ES-I3 (cell line): ENCODE data around the gene NTSR2.

Experiments used
- H3K36me3 ChIP-seq: 2 replicates; pipeline ENCODE4 v1.6.1; 2013; ENCODE audit warnings: mild to moderate bottlenecking, low read length, control low read depth, moderate library complexity; ENCODE audit not compliant: insufficient read depth
- H3K4me1 ChIP-seq: 2 replicates; pipeline ENCODE4 v1.6.1; 2013; ENCODE audit warnings: mild to moderate bottlenecking, control low read depth, low read length; ENCODE audit not compliant: insufficient read depth
- H3K9ac ChIP-seq: 2 replicates; pipeline ENCODE4 v1.6.1; 2013; ENCODE audit warnings: low read depth, mild to moderate bottlenecking, low read length, moderate library complexity
- H3K9me3 ChIP-seq: 2 replicates; pipeline ENCODE4 v1.6.1; 2013; ENCODE audit warnings: mild to moderate bottlenecking, low read length, moderate library complexity; ENCODE audit not compliant: control insufficient read depth, insufficient read depth

NTSR2 gene

DNA sequence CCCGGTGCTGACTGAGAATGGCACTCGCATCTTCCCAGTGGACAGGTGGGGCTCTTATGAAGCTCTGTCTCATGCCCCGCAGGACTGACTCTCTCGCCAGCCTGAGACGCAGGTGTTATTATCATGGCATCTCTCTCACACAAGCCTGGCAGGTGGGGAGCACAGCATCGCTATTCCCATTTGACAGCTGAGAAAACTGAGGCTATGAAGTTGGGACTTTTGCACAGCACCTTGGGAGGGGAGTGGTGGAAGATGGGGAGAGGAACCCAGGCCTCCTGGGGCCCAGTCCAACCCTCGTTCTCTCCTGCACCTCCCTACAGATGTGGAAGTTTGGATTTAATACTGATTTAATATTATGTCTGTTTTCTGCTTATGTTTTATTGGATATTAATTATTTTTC, 9.0 kb upstream of the NTSR2 start:
- H3K9me3 ChIP-seq: no peaks in the 10 kb centered on the region
- H3K36me3 ChIP-seq: no peaks in the 10 kb centered on the region
- H3K9ac ChIP-seq: no peak overlapping the region
- peaks cover 9% of the 10 kb centered on the region; the same call in 1 of the 2 replicates for H3K4me1 ChIP-seq

DNA sequence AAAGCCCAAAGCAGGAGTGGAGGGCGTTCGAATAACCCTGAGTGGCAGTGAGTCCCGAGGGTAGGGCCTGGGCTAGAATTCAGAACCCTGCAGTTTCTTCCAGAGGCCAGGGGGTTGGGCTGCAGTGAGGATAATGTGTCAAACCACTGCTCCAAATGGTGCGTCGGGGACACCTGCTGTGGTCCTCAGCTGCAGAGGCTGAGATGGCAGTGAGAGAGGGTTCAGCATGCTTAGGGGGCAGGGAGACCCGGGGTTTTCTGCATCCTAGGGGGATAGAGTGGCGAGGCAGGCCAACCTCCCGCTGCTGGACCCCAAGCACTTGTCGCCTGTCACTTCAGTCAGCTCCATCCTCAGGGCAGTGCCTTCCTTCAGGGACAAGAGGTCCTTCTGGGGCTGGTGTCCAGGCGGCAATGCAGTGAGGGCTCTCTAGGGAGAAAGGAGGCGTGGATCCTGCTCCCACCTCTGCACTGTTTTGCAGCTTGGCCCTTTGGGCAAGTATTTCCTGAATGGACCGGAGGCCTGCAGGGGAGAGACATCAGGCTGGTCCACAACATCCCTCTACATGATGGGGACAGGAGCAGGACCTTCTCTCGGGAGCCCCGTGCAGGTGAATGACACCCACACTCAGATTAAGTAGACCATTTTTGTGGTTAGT, 8.4 kb upstream of the NTSR2 start:
- Histone ChIP-seq H3K9ac (no peak overlapping the region), H3K9me3 (no peaks in the 10 kb centered on the region), H3K4me1 (peaks cover 6% of the 10 kb centered on the region; the same call in 1 of the 2 replicates), H3K36me3 (no peaks in the 10 kb centered on the region)

GRCh38 chr2:11677136-11678055, 7.4 kb upstream of the NTSR2 start:
- Histone ChIP-seq H3K9ac (no peak overlapping the region), H3K4me1 (peaks cover 6% of the 10 kb centered on the region; the same call in 1 of the 2 replicates), H3K36me3 (no peaks in the 10 kb centered on the region), H3K9me3 (no peaks in the 10 kb centered on the region)

GRCh38 chr2:11676640-11677039, 6.6 kb upstream of the NTSR2 start:
- no peaks in the 10 kb centered on the region for H3K36me3 ChIP-seq
- H3K9ac ChIP-seq: no peak overlapping the region
- H3K4me1 ChIP-seq: peaks cover 4% of the 10 kb centered on the region; the same call in 1 of the 2 replicates
- no peaks in the 10 kb centered on the region for H3K9me3 ChIP-seq

GRCh38 chr2:11675423-11676112, 5.6 kb upstream of the NTSR2 start:
- Histone ChIP-seq H3K36me3 (no peaks in the 10 kb centered on the region), H3K4me1 (peaks cover 2% of the 10 kb centered on the region; the same call in 1 of the 2 replicates), H3K9me3 (no peaks in the 10 kb centered on the region), H3K9ac (no peak overlapping the region)

- Histone ChIP-seq H3K9me3 (no peaks in the 10 kb centered on the region), H3K9ac (no peak overlapping the region), H3K36me3 (no peaks in the 10 kb centered on the region), H3K4me1 (peaks cover 2% of the 10 kb centered on the region; the same call in 1 of the 2 replicates)
Observed at GRCh38 chr2:11674983-11675382, 5.0 kb upstream of the NTSR2 start.

- Histone ChIP-seq H3K36me3 (no peaks in the 10 kb centered on the region), H3K9ac (no peak overlapping the region), H3K9me3 (no peaks in the 10 kb centered on the region), H3K4me1 (peaks cover under 1% of the 10 kb centered on the region; the same call in 1 of the 2 replicates)
Observed at GRCh38 chr2:11672407-11672806, 2.4 kb upstream of the NTSR2 start.

- H3K9me3 ChIP-seq: peaks cover 6% of the 10 kb centered on the region; the same call in 1 of the 2 replicates
- H3K36me3 ChIP-seq: no peaks in the 10 kb centered on the region
- H3K4me1 ChIP-seq: no peaks in the 10 kb centered on the region; the same call in 1 of the 2 replicates
- H3K9ac ChIP-seq: no peak overlapping the region
Observed at GRCh38 chr2:11667866-11668637, 1.9 kb downstream of the NTSR2 start.

- Histone ChIP-seq H3K9ac (no peak overlapping the region), H3K9me3 (peaks cover 10% of the 10 kb centered on the region; the same call in 1 of the 2 replicates), H3K36me3 (no peaks in the 10 kb centered on the region), H3K4me1 (no peaks in the 10 kb centered on the region; the same call in 1 of the 2 replicates)
Observed at GRCh38 chr2:11667194-11667593, 2.8 kb downstream of the NTSR2 start.

DNA sequence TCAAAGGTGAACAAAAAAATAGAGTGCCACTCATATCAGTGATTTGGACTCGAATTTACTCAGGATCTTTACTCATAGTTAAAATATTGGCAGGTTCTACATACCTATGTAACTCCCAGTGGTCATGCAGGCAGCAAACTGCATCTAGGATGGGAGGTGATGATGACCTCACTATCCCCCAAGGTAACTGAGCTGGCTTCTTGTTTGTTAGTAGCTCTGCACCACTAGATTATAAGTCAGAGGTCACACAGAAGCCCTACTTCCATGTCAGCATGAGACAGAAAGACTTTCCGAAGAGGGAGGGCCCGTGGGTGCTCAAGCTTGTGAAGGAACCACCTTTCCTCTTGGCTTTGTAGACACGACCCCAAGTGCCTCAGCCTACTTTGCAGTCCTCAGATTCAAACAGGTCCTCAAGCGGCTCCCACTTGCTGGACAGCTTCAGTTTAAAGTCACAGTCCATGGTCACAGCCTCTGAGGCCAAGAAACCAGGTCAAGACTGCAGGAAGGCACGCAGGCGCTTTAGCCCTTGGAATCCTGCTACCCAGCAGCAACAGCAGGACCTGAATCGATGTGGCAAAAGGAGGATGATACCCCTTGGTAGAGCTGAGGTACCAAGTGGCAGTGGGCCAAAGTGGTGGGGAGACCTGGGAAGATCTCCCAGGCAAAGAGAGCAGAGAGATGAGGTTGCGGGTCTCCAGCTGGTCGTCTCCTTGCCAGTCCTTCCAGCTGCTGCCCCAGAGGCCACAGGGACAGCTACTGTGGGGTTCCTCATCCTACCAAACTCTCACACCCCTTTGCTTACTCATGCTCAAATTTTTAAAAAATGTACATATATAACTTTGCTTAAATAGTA, 4.3 kb downstream of the NTSR2 start:
- Histone ChIP-seq H3K4me1 (no peaks in the 10 kb centered on the region; the same call in 1 of the 2 replicates), H3K36me3 (no peaks in the 10 kb centered on the region), H3K9ac (no peak overlapping the region), H3K9me3 (peaks cover 10% of the 10 kb centered on the region; the same call in 1 of the 2 replicates)

DNA sequence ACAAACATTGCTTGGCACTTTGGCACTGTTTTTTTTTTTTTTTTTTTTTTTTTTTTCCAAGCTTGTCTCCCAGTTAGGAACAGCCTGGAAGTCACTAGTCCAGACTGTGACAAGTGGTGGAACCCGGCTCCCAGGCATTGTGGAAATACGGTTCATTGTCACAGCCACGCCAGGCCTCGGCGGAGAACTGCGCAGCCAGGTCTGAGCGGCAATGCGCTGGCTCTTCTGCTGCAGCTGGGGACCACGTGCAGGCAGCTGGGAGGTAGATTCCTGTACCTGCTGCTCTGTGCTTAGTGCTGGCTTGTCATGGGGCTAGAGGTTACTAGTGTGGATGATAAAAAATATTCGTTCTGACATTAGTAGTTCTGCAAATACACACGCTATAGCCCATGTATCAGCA, 5.0 kb downstream of the NTSR2 start:
- no peaks in the 10 kb centered on the region for H3K36me3 ChIP-seq
- no peaks in the 10 kb centered on the region; the same call in 1 of the 2 replicates for H3K4me1 ChIP-seq
- no peak overlapping the region for H3K9ac ChIP-seq
- H3K9me3 ChIP-seq: peaks cover 10% of the 10 kb centered on the region; the same call in 1 of the 2 replicates

DNA sequence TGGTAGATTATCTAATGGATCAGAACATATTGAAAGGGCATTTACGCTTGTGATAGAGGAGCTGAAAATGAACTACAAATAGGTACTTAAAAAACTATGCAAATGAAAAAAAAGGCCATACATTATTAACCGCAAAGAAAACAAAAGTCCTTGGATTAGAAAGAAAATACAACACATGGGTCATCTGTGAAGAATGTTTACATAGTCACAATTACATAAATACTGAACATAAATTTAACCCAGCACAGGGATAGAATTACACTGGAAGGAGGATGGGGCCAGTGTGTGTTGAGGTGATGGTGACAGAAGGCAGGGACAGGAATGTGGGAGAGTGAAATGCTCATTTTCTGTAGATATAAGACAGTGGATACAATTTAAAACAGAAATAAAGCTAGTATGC, 6.6 kb downstream of the NTSR2 start:
- Histone ChIP-seq H3K9ac (no peak overlapping the region), H3K4me1 (no peaks in the 10 kb centered on the region)

GRCh38 chr2:11662882-11663281, 7.1 kb downstream of the NTSR2 start:
- Histone ChIP-seq H3K9ac (no peak overlapping the region), H3K36me3 (no peaks in the 10 kb centered on the region), H3K9me3 (peaks cover 10% of the 10 kb centered on the region; the same call in 1 of the 2 replicates), H3K4me1 (no peaks in the 10 kb centered on the region)

More for the DNA sequence above, 6.6 kb downstream of the NTSR2 start:
- Histone ChIP-seq H3K9me3 (peaks cover 10% of the 10 kb centered on the region; the same call in 1 of the 2 replicates), H3K36me3 (no peaks in the 10 kb centered on the region)
